Adrenal gland (tissue), 12 donors: ENCODE measurements around the gene TGFBR2. TPM values are rescaled to one million over a fixed set of nuclear protein-coding genes. Genes with fewer than 3 reads are reported as not detected.

Experiments
- DNase-seq, 7 donors: peaks; one replicate each; pipeline ENCODE4 v3.0.0-alpha.2; 2019 to 2020
- H3K27ac ChIP-seq, 5 donors: fragments of 200-600 bp; sonication (generic) in 4 of 5; 1 replicate in 3 of 5; 2 replicates in 2 of 5; pipeline versions ENCODE4 v1.5.1 to v1.8.0; 2016 to 2020; ENCODE audit warnings: mild to moderate bottlenecking in 1 of 5
- H3K27me3 ChIP-seq: fragments of 200-600 bp; 2 replicates; pipeline ENCODE4 v1.8.0; 2021
- H3K36me3 ChIP-seq, 2 donors: fragments of 200-600 bp; replicated peaks in 1 of 2; 1 replicate in 1 of 2; 2 replicates in 1 of 2; pipeline versions ENCODE4 v1.5.1 to v1.8.0; 2018 to 2022
- H3K4me1 ChIP-seq, 2 donors: fragments of 200-600 bp; replicated peaks in 1 of 2; 1 replicate in 1 of 2; 2 replicates in 1 of 2; pipeline versions ENCODE4 v1.5.1 to v1.8.0; 2018 to 2021
- H3K4me3 ChIP-seq, 4 donors: fragments of 200-600 bp; sonication (generic) in 3 of 4; one replicate each; pipeline ENCODE4 v1.5.1; 2016 to 2018
- H3K9me3 ChIP-seq, 3 donors: fragments of 200-600 bp; sonication (generic) in 1 of 3; replicated peaks in 1 of 3; 1 replicate in 2 of 3; 2 replicates in 1 of 3; pipeline versions ENCODE4 v1.5.1 to v1.8.0; 2016 to 2021
- CTCF ChIP-seq, 6 experiments: fragments of 450-650 bp in 4 of 6; fragments of 200-600 bp in 2 of 6; sonication (generic) in 1 of 6; IDR thresholded peaks; 1 replicate in 5 of 6; 2 replicates in 1 of 6; pipeline versions ENCODE4 v1.5.1 to v1.8.0; 2016 to 2021; ENCODE audit warnings: antibody characterized with exemption in 6 of 6, mild to moderate bottlenecking in 2 of 6, moderate library complexity in 1 of 6
- POLR2A ChIP-seq, 2 donors: fragments of 450-650 bp; IDR thresholded peaks; one replicate each; pipeline ENCODE4 v1.6.1; 2017; ENCODE audit warnings: antibody characterized with exemption in 2 of 2, mild to moderate bottlenecking in 2 of 2, moderate library complexity in 1 of 2
- WGBS, 4 donors: extraction: QIAGEN DNeasy Blood & Tissue Kit in 2 of 4; methylation state at CpG; one replicate each; pipeline versions ENCODE4 v1.1.5 to v1.1.7; 2013 to 2017; 5-methylcytosine and 5-hydroxymethylcytosine counted together
- intact Hi-C, 2 donors: fragments of 100-400 bp; cut with DNase I; formaldehyde crosslinking; loops; one replicate each; pipeline versions ENCODE4 v1.14.1 to v1.15.0; 2022 to 2023
- polyA plus RNA-seq, 3 donors: library from polyadenylated mRNA; stranded (reverse); fragments of 200-250 nt in 2 of 3; fragments of 350-450 nt in 1 of 3; fragmentation: Illumina TruSeq in 1 of 3; extraction: RNeasy Lipid Tissue Mini Kit (QIAGEN cat#74804) in 1 of 3; gene quantifications; one replicate each; pipeline ENCODE4 v1.2.3, GENCODE V29; 2013 to 2014
- total RNA-seq, 9 donors: library from RNA; depleted of rRNA in 4 of 9; stranded (reverse); fragments of >200 nt in 4 of 9; fragments of 120-200 nt in 1 of 9; fragmentation: NEBNext Ultra II Directional in 1 of 9; extraction: Animal tissue kit (Norgen Biotek cat#: 25700) in 1 of 9; gene quantifications; one replicate each; pipeline versions ENCODE4 v1.1.0 to v1.2.4, GENCODE V29; 2013 to 2023
- donor health status: healthy with polysubstance abuse.
- donor health status: Bipolar disorder and iron deficiency.
- donor health status: DM: yes; HTN: yes; CAD: no.
- donor health status: DM: no; HTN: no; CAD: no.
- donor health status: DM: no; HTN: no; CAD: no.
- donor health status: DM: yes; HTN: yes; CAD: no.

Gene TGFBR2
- total and polyA plus RNA-seq, 12 donors: 19.1 to 296 (median 153) TPM

- Histone ChIP-seq H3K36me3 (peaks cover 0 to 35% of the 10 kb centered on the region in 2 donors), H3K4me3 (no peak overlapping the region), H3K9me3 (no peaks in the 10 kb centered on the region), H3K27ac (peak overlapping the region in 3 of 5 donors; percentile 21 to 65 (median 56)), H3K27me3 (no peaks in the 10 kb centered on the region), H3K4me1 (peaks cover 39 to 95% of the 10 kb centered on the region in 2 donors)
- TF ChIP-seq CTCF (IDR thresholded peaks at IDR 0.05): no peak
- TF ChIP-seq POLR2A (IDR thresholded peaks at IDR 0.05): no peak
- DNase-seq: no peak
- 70 to 82% (median 75%) methylated on average over 4 of the region's 4 CpGs for WGBS, 4 donors
- intact Hi-C loops: no loop called here
These were observed 38.7 kb downstream of the TGFBR2 start for GRCh38 chr3:30645077-30645476.

- Histone ChIP-seq H3K4me3 (no peak overlapping the region), H3K4me1 (peaks cover 39 to 93% of the 10 kb centered on the region in 2 donors), H3K36me3 (peaks cover 0 to 48% of the 10 kb centered on the region in 2 donors), H3K27me3 (no peaks in the 10 kb centered on the region), H3K9me3 (no peaks in the 10 kb centered on the region), H3K27ac (peak overlapping the region in 2 of 5 donors; percentile 56 to 68)
- no peak for TF ChIP-seq CTCF (IDR thresholded peaks at IDR 0.05)
- no peak for TF ChIP-seq POLR2A (IDR thresholded peaks at IDR 0.05)
- 73 to 79% (median 77%) methylated on average over 5 of the region's 5 CpGs for WGBS, 4 donors
- intact Hi-C loops: no loop called here
- no peak for DNase-seq
These were observed 39.9 kb downstream of the TGFBR2 start for GRCh38 chr3:30646181-30646876.

GRCh38 chr3:30646961-30647752 is 40.8 kb downstream of the TGFBR2 start:
- intact Hi-C loops: no loop called here
- Histone ChIP-seq H3K27ac (peak overlapping the region in 2 of 5 donors; percentile 56 to 68), H3K4me1 (peaks cover 39 to 91% of the 10 kb centered on the region in 2 donors), H3K27me3 (no peaks in the 10 kb centered on the region), H3K9me3 (no peaks in the 10 kb centered on the region), H3K36me3 (peaks cover 0 to 55% of the 10 kb centered on the region in 2 donors), H3K4me3 (no peak overlapping the region)
- TF ChIP-seq CTCF (IDR thresholded peaks at IDR 0.05): no peak
- no peak for TF ChIP-seq POLR2A (IDR thresholded peaks at IDR 0.05)
- 77 to 85% (median 81%) methylated on average over 5 of the region's 5 CpGs for WGBS, 4 donors
- no peak for DNase-seq

GRCh38 chr3:30648670-30649357 is 42.4 kb downstream of the TGFBR2 start:
- H3K27ac ChIP-seq: peak overlapping the region in 2 of 5 donors; percentile 43 to 62
- WGBS, 4 donors: 85 to 94% (median 90%) methylated on average over 5 of the region's 5 CpGs
- no peak for DNase-seq
- no peak overlapping the region for H3K4me3 ChIP-seq
- peaks cover 0 to 71% of the 10 kb centered on the region in 2 donors for H3K36me3 ChIP-seq
- H3K4me1 ChIP-seq: peaks cover 22 to 74% of the 10 kb centered on the region in 2 donors
- TF ChIP-seq POLR2A (IDR thresholded peaks at IDR 0.05) (no peak), CTCF (IDR thresholded peaks at IDR 0.05) (no peak)
- no peaks in the 10 kb centered on the region for H3K27me3 ChIP-seq
- intact Hi-C loops: no loop called here
- no peaks in the 10 kb centered on the region for H3K9me3 ChIP-seq
